GM20000 (cell line): ENCODE measurements around the gene C9orf78.

ENCODE experiments used
- DNase-seq: peaks from one replicate; pipeline ENCODE4 v3.0.0; 2012; ENCODE audit warnings: low spot score
- CTCF ChIP-seq: IDR thresholded peaks from 2 replicates; pipeline ENCODE4 v1.5.1; 2012; ENCODE audit warnings: mild to moderate bottlenecking, control low read depth; ENCODE audit errors: extremely low read depth, missing control alignments

C9orf78 gene

GRCh38 chr9:129835128-129835859 is at the start of gene C9orf78, which contains the start of gene USP20:
C9orf78 (minus strand) TSS chr9:129835275; CDS start chr9:129835221, 54 bp downstream.
USP20 (plus strand) TSS chr9:129835458; CDS start chr9:129852556, 17,098 bp downstream.
- DNase-seq = peak; percentile 100
- no peak for TF ChIP-seq CTCF

GRCh38 chr9:129884220-129885017 is 49.3 kb upstream of the C9orf78 start:
- no peak for TF ChIP-seq CTCF
- peak; percentile 92 for DNase-seq

GRCh38 chr9:129881547-129882324 is 46.7 kb upstream of the C9orf78 start:
- DNase-seq = no peak
- TF ChIP-seq CTCF = no peak

- no peak for TF ChIP-seq CTCF
Measured at GRCh38 chr9:129880654-129881546, 45.8 kb upstream of the C9orf78 start.

GRCh38 chr9:129879991-129880653 is 45.0 kb upstream of the C9orf78 start:
- no peak for DNase-seq
- no peak for TF ChIP-seq CTCF

More at GRCh38 chr9:129880654-129881546, 45.8 kb upstream of the C9orf78 start:
- DNase-seq = no peak

- TF ChIP-seq CTCF = no peak
- DNase-seq = no peak
Measured at GRCh38 chr9:129879103-129879699, 44.1 kb upstream of the C9orf78 start.
